ENCODE data around the gene AGAP1.

GRCh38 chr2:236163471-236164200, 669.8 kb downstream of the AGAP1 start:
- TF ChIP-seq POLR2AphosphoS5 (IDR thresholded peaks at IDR 0.05; ENCODE audit: insufficient read depth in 1 of 2, low read depth in 1 of 2) (no peak), POLR2A (IDR thresholded peaks at IDR 0.05) (no peak)

Data from vagina (tissue), 2 donors.